GM21825 (cell line): Measurements from ENCODE around the gene PIK3R1.
"Not testable (repeated sequence)": the region's sequence is repeated elsewhere in the genome, so short reads cannot be mapped to it uniquely, and the experiment has no call there.

Experiments used
- ATAC-seq: cut with Tn5 transposase; IDR thresholded peaks from one replicate; pipeline ENCODE4 v1.9.1; 2021; ENCODE audit warnings: mild to moderate bottlenecking, moderate library complexity; ENCODE audit not compliant: unreplicated experiment

The PIK3R1 gene

DNA sequence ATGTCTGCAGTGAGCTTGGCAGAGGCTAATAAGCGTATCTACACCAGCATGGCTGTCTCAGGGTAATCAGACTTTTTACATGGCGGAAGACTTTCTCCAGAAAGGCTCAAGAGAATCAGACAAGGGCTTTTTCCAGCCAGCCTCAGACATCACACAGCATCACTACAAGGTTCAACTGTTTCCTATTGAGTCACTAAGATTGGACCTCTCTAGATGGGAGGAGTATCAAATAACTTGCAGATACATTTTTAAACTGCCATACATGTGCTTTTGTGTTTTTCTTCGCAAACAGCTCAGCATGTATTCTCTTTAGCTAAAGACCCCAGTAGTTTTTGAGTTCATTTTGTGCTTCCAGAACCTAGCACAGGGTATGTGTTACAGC is 22.9 kb upstream of the PIK3R1 start:
- ATAC-seq, result no peak

GRCh38 chr5:68193481-68194036 is 22.0 kb upstream of the PIK3R1 start:
- no peak for ATAC-seq

DNA sequence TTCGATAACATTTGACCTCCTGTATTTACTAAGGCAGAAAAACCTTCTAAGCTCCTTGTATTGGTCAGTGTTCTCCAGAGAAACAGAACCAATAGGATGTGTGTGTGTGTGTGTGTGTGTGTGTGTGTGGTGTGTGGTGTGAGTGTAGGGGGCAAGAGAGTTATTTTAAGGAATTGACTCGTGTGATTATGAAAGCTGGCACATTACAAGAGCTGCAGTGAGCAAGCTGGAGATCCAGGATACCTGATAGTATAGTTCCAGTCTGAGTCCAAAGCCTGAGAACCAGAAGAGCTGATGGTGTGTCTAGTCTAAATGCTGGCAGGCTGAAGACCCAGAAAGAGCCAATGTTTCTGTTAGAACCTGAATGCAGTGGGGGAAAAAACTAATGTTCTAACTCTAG is 21.2 kb upstream of the PIK3R1 start:
- ATAC-seq, result no peak

GRCh38 chr5:68195137-68195536 is 20.4 kb upstream of the PIK3R1 start:
- ATAC-seq, result no peak

- peak; percentile 96 for ATAC-seq
Observed at GRCh38 chr5:68196876-68197275, 18.7 kb upstream of the PIK3R1 start.

- ATAC-seq, result no peak
Observed at GRCh38 chr5:68200288-68200687, 15.3 kb upstream of the PIK3R1 start.

DNA sequence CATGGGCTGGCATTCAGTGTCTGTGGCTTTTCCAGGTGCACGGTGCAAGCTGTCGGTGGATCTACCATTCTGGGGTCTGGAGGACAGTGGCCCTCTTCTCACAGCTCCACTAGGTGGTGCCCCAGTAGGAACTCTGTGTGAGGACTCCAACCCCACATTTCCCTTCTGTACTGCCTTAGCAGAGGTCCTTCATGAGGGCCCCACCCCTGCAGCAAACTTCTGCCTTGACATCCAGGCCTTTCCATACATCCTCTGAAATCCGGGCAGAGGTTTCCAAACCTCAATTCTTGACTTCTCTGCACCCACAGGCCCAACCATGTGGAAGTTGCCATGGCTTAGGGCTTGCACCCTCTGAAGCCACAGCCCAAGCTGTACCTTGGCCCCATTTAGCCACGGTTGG is 4.9 kb upstream of the PIK3R1 start:
- ATAC-seq, result not testable (repeated sequence)

DNA sequence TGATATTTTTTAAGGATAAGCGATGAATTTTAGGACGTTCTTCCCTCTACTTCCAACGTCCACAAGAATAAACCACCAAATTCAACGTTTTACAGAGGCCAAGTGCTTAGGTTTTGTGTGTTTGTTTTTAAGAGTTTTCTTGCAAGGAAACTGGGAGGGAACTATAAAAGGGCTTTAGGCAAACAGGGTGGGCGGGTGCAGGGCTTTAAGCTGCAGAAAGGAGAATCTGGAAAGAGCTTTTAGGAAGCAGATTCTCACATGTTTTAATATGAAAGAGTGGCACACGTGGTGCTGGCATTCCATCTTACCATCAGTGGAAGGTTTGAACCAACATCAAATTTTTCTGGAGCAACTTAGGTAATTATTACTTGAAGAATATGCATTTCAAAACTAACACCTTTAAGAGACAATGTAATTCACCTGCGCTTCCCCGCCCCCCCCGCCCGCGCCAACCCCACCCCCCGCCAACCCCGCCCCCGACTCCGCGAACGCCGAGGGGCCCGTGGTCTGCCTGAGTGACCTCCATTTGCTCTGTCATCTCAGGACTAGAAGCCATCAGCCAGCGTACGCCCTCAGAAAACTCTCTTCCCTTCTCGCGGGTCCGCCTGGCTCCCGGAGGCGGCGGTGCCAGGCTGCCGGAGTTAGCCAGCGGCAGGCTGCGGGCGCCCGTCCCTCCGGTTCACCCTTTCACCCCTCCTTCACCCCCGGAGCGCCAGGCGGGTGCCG is 911 bp upstream of the PIK3R1 start:
- ATAC-seq, result no peak

GRCh38 chr5:68215898-68216244 is 315 bp downstream of the PIK3R1 start:
- peak; percentile 45 for ATAC-seq

DNA sequence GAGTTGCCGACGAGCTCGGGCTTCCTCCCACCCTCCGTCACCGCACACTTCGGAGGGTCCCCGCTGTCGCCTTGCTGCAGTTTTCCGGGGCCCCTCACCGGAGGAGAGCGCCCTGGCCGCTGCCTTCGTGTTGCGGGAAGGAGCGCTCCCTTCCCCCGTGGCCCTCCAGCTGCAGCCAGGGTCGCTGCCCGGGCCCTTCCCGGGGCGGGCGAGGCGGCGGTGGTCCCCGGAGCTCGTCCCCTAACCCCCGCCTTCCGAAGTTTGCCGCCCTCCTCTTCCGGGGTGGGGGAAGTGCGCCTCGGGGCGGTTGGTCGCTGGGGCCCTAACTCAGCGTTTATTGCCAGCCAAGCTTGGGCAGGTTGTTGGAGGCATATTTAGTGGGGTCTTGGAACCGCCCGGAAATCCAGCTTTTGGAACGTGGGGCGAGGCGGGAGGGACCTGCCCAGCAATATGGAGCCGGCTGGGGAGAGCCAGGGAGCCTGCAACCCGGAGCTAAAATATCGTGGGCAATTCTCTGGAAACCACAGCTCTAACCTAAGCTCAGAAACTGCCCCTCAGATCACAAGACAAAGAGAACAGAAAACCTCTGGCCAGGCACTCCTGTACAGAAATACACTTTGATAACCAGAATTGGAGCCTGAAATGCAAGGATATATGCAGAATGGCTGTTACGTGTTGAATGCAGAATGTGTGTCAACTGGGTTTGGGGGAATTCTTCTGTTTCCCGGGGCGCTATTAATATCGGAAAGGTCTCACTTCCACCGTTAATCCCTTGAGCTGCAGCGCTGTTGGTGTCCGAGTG is 890 bp downstream of the PIK3R1 start:
- ATAC-seq, result peak; percentile 26

- no peak for ATAC-seq
Observed at GRCh38 chr5:68217047-68217355, 1.4 kb downstream of the PIK3R1 start.

GRCh38 chr5:68217528-68217927 is 2.0 kb downstream of the PIK3R1 start:
- no peak for ATAC-seq

DNA sequence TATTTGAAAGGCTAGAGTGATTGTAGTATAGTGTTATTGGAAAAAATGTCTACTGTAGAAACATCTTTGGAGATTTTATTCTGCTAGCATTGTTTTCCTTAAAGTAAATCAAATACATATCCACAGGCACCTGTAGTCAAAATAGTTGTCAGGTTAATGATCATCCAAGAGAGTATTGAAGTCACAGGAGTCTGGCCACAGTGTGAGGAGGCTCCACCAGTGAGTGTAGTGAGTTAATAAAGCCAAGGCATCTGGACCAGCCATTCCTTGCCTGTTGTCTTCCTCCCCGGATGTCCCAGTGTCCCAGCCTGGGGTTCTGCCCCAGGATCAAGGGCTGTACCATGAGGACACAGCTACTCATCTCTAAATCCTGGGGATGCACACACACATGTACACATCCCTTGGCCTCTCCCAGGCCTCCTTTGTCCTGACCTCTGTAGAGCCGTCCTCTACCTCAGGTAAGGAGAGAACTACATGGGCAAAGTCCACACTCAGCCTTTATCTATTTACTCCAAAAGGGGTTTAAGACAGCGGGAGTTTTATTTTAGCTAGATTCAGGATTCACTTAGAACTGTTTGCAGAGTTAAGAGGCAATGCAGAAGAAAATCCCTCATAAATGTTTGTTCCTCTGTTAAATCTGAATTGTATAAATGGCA is 3.7 kb downstream of the PIK3R1 start:
- no peak for ATAC-seq

- ATAC-seq, result no peak
Observed at GRCh38 chr5:68220260-68220659, 4.7 kb downstream of the PIK3R1 start.

GRCh38 chr5:68220914-68221313 is 5.4 kb downstream of the PIK3R1 start:
- no peak for ATAC-seq

DNA sequence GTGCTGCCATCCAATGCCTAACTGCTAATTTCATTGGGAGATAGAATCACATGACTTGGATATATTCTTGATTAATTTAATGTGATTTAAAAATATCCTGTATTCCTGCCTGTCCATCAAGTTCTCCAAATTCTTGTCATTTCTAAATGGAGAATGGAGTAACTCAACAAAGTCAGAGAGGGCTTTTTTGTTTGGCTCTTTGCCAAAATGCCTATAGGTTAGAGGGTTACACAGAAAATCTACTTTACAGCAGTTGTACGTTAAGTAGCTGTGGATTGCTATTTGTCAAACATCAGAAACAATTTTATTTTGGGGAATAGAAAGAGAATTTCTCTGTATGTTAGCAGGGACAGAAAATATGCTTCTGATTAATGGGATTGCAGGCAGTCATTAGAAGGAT is 5.9 kb downstream of the PIK3R1 start:
- ATAC-seq, result no peak

- no peak for ATAC-seq
Observed at GRCh38 chr5:68222310-68222709, 6.8 kb downstream of the PIK3R1 start.

GRCh38 chr5:68222824-68223354 is 7.3 kb downstream of the PIK3R1 start:
- no peak for ATAC-seq

DNA sequence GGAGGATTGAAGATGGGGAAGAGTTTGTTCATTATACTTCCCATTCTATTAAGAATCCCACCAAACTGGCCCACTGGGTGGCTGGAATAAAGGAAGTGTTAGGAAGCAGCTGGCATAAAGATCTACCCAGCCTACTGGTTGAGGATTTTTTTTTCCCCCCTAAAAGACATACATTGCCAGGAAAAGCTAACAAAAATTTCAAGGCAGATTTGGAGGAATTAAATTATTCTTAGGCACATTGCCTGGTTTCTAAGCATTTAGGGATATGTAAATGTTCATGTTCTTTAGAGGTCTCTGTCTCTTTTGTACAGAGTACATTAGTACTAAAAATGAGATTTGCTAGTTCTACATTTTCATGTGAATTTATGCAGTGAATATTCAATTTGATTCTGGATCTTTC is 8.3 kb downstream of the PIK3R1 start:
- no peak for ATAC-seq

GRCh38 chr5:68224509-68225187 is 9.1 kb downstream of the PIK3R1 start:
- no peak for ATAC-seq
